HG02840 (cell line): ENCODE measurements around the gene C3orf33.

Experiments used
- ATAC-seq: cut with Tn5 transposase; IDR thresholded peaks from one replicate; pipeline ENCODE4 v1.9.1; 2021; ENCODE audit warnings: mild to moderate bottlenecking, moderate library complexity, moderate number of reproducible peaks; ENCODE audit not compliant: unreplicated experiment, low FRiP score

Gene C3orf33

GRCh38 chr3:155790272-155790925, 15.7 kb downstream of the C3orf33 start:
- ATAC-seq, result no peak

GRCh38 chr3:155785662-155786295, 20.3 kb downstream of the C3orf33 start:
- ATAC-seq, result no peak

- ATAC-seq, result no peak
These were observed 23.6 kb downstream of the C3orf33 start for GRCh38 chr3:155782390-155782953.

- no peak for ATAC-seq
These were observed 25.8 kb downstream of the C3orf33 start for GRCh38 chr3:155780291-155780690.

- ATAC-seq, result no peak
These were observed 27.6 kb downstream of the C3orf33 start for GRCh38 chr3:155778462-155778861.

GRCh38 chr3:155772801-155773200, 33.3 kb downstream of the C3orf33 start:
- ATAC-seq, result no peak

- no peak for ATAC-seq
These were observed 35.0 kb downstream of the C3orf33 start for GRCh38 chr3:155771126-155771525.

GRCh38 chr3:155766206-155766605, 39.9 kb downstream of the C3orf33 start:
- ATAC-seq, result no peak

- no peak for ATAC-seq
These were observed 42.1 kb downstream of the C3orf33 start for GRCh38 chr3:155763870-155764463.

- ATAC-seq, result no peak
These were observed 45.4 kb downstream of the C3orf33 start for GRCh38 chr3:155760653-155761052.

GRCh38 chr3:155757577-155757976, 48.5 kb downstream of the C3orf33 start:
- no peak for ATAC-seq

GRCh38 chr3:155753038-155753639, 52.9 kb downstream of the C3orf33 start:
- no peak for ATAC-seq

GRCh38 chr3:155748611-155749365, 57.3 kb downstream of the C3orf33 start:
- ATAC-seq, result no peak

- ATAC-seq, result no peak
These were observed 58.2 kb downstream of the C3orf33 start for GRCh38 chr3:155747946-155748290.

- no peak for ATAC-seq
These were observed 58.7 kb downstream of the C3orf33 start for GRCh38 chr3:155747286-155747945.

GRCh38 chr3:155746703-155747102, 59.4 kb downstream of the C3orf33 start:
- ATAC-seq, result no peak

GRCh38 chr3:155745795-155746550, 60.1 kb downstream of the C3orf33 start:
- ATAC-seq, result no peak

- no peak for ATAC-seq
These were observed 61.3 kb downstream of the C3orf33 start, which contains the start of gene PLCH1 for GRCh38 chr3:155744626-155745324. Gene PLCH1, minus strand, starts transcription at chr3:155745071. Its CDS starts 40,847 bp downstream, at chr3:155704224.
